Measurements from ENCODE around the gene GABARAPL1.
"Not testable (repeated sequence)": the region's sequence is repeated elsewhere in the genome, so short reads cannot be mapped to it uniquely, and the experiment has no call there.

Gene GABARAPL1

DNA sequence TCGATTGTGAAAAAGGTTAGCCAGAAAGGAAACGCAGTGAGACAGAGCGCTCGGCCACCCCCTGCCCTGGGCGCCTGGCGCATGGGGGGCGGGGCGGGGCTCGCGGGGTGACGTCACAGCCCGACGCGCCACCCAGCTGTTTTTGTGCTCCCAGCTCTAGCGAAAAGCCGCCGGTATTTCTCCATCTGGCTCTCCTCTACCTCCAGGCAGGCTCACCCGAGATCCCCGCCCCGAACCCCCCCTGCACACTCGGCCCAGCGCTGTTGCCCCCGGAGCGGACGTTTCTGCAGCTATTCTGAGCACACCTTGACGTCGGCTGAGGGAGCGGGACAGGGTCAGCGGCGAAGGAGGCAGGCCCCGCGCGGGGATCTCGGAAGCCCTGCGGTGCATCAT lies at the start of gene GABARAPL1:
TSS of gene GABARAPL1 (plus strand) at position 139 of the 393 bp plus-strand sequence. CDS start at position 392, 253 bp downstream.
- DNase-seq: peak; percentile 79

DNA sequence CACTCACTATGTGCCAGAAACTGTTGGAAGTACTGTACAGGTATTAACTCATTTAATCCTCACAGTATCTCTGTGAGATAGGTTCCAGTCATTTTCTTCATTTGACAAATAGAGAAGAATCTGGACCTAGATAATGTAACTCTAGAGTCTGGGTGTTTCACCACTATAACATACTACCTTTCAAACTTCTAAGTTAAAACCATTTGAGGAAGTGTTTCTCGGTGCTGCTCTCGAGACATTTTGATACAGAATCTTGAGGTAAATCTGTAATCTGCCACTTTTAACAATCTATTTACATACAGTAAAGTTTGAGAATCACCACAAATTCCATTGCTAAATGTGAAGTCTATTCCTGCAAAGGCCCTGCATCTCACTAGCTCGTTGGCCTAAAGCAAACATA lies 49.6 kb upstream of the GABARAPL1 start:
- peak; percentile 25 for DNase-seq

DNA sequence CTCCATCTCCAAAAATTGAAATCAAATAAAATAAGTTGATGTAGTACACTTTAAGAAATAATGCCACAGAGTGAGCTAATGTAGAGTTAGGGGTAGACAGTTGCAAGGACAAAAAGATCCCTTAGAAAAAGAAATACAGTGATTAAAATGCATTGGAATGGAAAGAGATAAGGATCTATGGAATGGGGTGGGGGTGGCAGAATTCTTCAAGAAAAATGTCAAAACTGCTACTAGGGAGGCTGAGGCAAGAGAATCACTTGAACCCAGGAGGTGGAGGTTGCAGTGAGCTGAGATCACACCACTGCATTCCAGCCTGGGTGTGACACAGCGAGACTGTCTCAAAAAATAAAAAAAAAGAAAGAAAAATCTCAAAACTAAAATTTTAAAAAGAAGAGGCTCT lies 47.3 kb upstream of the GABARAPL1 start:
- no peak for DNase-seq

DNA sequence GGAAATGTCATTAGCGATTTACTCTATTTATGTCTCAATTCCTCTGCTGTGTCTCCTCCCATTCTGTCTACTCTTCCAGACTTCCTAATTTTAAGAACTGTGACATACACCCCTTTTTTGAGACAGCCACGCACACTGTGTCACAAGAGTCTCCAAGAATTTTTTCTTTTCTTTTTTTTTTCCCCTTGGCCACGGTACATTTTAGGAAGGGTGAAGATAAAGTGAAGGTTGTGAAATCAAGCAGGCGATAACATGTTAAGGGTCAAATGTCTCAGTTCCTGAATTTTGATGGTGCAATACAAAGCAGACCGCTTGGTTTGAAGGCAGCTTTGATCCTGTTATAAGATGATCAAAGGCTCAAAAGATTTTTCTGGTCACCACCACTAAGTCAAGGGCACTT lies 45.1 kb upstream of the GABARAPL1 start:
- DNase-seq: peak; percentile 69

DNA sequence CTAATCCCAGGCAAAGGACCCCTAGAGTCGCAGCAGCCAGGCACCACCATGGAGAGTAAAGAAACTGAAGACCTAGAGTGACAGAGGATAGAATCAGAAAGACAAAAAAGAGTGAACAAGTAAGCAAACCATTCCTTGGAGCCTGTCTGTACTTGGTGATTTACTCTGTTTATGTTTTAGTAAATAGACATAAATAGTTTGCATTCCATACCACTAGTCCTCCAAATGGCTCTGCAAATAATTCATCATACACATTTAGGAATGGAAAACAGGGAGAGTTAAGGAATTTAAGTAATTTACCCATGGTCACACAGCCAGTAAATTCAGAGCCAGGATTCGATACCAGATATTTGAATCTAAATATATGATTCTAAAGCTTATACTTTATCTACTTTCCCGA lies 43.6 kb upstream of the GABARAPL1 start:
- no peak for DNase-seq

DNA sequence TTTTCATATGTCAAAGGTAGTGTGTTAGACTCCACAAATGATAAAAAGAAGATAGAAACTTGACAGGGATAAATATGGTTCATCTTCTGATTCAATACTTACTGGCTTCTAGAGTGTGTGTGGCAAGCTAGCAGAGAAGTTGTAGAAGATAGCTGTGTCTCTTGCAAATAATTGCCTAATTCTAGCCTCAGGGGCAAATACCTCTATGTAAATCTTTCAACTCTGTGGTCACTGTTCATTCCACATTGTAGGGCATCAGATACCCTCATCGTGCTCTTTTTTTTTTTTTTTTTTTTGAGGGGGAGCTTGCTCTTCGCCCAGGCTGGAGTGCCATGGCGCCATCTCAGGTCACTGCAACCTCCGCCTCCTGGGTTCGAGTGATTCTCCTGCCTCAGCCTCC lies 42.5 kb upstream of the GABARAPL1 start:
- DNase-seq: no peak

DNA sequence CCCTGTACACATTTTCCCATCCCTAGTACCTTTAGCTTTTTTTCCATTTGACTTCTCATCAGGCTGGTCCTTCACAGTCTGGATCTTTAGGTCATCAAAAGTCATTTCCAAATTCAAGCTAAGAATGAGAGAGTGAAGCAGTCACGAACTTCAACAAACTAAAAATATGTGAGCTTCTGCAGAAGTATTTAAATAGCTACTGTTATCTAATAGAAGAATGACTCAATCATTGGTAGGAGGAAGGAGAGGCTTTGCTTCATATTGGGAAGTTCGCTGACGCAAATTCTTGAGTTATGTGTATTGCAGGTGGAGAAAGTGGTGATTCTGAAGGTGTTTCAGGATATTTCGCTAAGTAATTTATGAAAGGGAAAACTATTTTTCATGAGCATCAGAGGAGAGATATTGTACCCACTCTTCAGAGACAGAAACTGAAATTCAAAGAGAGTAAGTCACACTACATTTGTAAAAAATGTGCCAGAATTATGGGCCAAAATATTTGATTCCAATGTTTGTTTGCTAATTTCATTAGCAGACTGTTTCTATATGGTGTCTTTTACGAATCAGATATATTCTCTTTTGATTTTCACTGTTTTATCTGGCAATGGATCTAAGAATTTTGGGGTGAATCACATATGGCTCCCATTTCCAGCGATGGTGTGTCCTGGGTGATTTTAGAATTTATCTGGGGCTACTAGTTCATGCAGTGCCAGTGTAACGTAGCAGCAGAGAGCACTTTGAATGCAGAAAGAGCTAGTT lies 40.5 kb upstream of the GABARAPL1 start, which contains the start of gene OLR1:
TSS of gene OLR1 (minus strand) at position 160 of the 756 bp plus-strand sequence. CDS start at position 105, 55 bp downstream.
- DNase-seq: no peak

DNA sequence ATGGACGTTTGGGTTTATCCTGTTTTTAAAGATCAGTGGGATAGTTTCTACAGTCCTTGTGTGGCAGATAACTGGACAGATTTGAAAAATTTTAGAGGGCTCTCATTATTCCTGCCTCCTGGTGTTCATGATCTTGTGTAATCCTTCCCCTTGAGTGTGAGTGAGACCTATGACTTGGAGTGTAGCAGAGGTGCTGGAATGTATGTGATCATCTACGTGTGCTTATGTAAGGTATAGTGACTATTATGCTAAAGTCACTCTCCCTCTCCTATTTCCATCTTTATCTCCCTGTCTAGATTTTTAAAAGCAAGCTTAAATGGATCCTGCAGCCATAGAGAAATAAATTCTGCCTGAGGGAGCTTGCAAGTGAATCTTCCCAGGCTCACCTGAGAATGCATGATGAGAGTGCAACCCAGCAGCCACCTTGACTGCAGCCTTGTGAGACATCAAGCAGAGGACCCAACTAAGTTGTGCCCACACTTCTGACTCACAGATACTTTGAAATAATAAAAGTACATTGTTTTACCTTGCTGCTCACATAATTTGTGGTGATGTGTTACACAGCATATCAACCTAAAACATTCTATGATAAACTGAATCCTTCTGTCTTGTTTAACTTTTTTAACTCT lies 37.6 kb upstream of the GABARAPL1 start:
- DNase-seq: no peak

DNA sequence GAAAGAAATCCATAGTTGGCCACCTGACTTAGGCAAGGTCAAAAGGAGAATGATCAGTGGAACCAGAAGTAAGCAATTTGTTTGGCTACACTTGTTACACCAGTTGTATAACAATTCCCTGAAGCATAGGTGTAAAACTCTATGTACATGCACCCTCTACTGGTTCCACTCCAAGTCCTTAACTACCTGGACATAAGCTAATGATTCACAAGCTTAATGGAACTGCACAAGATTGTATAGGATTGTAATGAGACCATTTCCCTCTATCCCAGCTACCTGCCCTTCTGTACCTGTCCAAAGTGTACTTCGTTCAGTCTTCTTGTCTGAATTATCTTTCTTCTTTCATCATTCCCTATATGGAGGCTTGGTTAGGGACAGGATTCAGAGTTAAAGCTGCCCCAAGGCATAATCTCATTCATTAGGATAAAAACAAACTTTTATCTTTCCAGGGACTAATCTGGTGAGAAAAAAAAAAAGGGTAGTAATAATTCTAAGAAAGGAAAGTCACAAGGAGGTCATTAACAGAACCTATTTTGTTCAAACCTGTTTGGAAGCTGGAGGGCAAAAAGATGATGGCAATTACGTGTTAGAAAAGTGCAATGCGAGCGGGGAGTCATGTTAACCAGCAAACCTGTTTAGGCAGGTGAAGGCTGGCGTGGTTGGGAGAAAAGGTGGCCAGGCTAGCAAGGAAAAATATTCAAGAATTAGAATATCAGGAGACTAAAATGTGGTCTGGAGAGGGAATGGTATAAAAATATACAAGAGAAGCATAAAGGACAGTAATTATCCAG lies 36.6 kb upstream of the GABARAPL1 start:
- no peak for DNase-seq

DNA sequence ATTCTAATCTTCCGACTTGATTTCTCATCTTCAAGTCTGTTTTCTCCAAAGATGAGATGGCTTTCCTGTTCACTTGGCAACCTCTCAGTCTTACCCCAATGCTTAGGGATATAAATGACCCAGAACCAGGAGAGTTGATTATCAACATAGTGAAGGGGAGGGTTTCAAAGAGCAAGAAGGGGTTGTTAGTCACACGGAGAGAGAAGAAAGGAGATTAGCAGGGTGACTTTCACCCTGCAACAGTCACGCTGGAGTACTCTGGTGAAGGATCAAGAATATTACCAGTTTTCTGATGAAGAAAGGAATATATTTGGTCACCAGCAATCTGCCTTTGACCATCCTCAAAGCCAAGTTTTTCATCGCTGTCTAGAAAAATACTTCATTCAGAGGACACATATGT lies 33.9 kb upstream of the GABARAPL1 start, which contains the start of gene TMEM52B:
TSS of gene TMEM52B (plus strand) at position 212 of the 400 bp plus-strand sequence. CDS start 543 bp downstream, outside the sequence.
- DNase-seq: no peak

DNA sequence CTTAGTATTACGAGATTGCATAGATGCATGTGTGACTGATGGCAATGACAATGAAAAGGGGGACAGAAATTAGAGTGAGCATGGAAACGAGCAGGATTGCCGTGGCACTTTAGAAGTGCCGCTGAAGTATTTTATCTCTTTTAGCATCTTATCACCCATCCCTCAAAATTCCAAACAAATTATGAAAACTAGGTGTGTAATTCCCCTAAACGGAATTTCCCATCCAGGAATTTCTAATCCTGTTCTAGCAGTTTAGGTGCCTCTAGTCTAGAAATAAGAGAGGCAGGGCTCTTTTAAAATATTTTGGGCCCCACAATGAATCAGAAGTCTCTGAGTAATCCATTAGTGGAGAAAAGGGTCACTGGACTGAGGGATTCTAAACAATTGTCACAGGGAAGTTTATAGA lies 32.9 kb upstream of the GABARAPL1 start:
- DNase-seq: no peak

DNA sequence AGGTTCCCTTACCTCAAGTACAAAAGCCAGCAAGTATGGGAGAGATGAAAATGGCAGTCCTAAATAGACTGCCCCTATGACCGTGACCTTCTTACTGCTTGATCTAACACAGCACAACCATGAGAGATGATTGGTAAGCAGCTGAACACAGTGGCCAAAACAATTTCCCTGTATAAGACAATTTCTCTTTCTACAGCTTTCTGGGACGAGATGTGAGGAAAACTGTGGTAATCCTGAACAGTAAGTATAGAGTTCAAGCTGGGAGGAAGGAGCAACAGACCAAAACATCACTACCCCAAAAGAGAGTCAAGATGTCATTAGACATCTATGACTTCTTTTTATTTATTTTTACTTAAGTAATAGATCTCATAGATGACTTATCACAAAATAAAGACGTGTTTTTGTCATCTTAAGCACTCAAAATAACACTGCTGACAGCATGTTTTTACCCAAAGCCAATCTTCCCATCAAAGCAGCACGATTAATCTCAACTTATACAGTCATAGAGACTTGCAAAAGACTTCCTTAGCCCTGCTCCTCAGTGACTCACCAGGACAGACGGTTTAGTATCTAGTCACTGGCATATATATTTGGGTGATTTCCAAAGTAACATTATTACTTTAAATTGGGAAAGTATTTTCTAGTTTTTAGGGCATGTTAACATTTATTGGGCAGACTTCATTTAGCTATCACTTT lies 30.2 kb upstream of the GABARAPL1 start:
- DNase-seq: no peak

DNA sequence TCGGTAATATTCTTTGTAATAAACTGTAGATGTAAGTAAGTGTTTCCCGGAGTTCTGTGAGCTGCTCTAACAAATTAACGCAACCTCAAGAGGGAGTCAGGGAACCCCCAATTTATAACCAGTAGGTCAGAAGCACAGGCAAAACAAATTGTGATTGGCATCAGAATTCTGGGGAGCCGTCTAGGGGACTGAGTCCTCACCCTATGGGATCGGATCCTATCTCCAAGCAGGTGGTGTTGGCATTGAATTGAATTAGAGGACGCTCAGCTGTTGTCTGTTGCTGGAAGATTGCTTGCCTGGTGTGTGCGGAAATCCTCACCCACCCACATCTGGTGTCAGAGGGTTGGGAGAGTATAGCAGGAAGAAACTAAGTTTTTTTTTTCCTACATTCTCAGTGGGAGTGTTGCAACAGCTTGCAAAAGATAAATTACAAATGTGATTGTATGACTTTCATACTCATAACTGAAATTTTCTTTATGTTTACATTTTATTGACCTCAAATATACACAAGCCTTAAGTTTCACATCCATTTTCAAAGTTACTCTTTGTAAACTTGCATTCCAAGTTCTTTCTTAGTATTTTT lies 28.3 kb upstream of the GABARAPL1 start:
- no peak for DNase-seq

DNA sequence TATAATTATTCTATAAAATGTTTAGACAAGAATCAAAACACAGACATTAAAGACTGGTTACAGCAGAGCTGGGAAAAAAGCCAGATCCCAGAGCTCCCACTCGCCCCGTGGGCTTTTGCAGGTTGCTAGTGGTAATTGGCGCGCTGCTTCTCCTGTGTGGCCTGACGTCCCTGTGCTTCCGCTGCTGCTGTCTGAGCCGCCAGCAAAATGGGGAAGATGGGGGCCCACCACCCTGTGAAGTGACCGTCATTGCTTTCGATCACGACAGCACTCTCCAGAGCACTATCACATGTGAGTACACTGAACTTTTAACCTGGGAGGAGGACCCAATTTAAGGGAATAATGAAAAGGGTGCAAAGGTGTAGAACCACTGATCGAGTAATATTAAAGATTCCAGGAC lies 26.4 kb upstream of the GABARAPL1 start:
- no peak for DNase-seq

DNA sequence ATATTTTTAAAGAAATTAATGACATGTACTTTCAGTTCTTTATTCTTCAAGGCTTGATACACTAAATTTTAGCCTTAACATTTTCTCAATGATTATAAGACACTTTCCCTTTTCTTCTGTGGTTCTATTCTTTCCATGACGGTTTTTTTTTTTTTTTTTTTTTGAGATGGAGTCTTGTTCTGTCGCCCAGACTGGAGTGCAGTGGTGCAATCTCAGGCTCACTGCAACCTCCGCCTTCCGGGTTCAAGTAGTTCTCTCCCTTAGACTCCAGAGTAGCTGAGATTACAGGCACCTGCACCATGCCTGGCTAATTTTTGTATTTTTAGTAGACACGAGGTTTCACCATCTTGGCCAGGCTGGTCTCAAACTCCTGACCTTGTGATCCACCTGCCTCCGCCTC lies 25.7 kb upstream of the GABARAPL1 start:
- not testable (repeated sequence) for DNase-seq

DNA sequence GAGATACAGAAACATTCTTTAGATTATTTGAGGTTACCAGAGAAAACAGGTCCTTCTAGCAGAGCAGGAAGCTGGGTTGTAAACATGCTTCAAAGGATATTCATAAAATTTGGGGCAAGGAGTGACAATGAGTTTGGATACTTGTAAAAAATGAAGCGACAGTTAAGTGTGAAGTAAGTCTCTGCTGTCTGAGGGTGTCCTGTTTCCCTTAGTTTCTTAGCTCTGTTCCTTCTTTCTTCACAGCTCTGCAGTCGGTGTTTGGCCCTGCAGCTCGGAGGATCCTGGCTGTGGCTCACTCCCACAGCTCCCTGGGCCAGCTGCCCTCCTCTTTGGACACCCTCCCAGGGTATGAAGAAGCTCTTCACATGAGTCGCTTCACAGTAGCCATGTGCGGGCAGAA lies 23.0 kb upstream of the GABARAPL1 start:
- DNase-seq: no peak

DNA sequence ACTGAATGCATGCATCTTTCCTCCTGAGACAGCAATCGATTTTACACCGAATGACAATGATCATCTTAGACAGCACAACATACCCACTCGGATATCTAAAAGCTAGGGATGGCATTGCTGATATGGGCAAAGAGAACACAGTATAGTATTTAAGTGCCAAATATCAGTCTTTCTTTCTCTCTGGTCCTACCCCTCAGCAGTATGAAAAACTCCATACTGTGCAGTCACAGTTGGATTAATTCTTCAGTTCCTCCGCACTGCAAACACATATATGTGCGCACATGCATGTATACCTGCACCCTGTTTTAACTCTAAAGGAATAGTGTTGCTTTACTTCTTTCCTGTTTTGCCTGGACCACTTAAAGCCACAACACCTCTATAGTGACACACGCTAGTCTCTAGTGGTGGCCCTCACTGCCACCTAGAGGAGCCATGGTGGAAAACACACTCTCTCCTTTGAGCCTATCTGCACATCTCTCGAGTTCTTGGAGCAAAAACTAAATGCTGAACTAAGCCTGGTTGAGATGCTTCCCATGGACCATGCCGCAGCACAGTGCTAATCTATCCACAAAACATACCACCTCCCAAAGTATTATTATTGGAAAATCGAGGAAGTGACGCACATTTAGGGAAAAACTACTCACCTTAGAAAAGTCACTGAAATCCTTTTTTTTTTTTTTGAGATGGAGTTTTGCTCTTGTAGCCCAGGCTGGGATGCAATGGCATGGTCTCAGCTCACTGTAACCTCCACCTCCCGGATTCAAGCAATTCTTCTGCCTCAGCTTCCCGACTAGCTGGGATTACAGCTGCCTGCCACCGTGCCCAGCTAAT lies 21.9 kb upstream of the GABARAPL1 start:
- peak; percentile 81 for DNase-seq

DNA sequence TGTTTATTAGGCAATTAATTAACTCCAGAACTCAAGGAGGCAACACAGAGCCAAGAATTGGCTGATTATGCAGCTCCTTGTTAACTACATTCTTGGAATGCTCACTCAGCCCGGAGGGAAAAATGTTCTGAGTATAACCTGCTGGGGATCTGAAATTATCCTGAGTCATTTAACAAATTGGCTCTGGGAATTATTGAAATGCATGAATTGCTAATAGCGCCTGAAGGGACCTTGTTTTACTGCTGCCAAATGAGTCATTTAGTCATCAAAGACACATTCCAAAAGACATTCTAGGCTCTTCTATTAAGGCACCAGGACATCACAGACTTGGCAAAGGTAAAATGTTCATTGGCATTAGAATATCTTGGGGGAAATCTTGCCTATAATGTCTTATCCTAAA lies 20.8 kb upstream of the GABARAPL1 start:
- no peak for DNase-seq

DNA sequence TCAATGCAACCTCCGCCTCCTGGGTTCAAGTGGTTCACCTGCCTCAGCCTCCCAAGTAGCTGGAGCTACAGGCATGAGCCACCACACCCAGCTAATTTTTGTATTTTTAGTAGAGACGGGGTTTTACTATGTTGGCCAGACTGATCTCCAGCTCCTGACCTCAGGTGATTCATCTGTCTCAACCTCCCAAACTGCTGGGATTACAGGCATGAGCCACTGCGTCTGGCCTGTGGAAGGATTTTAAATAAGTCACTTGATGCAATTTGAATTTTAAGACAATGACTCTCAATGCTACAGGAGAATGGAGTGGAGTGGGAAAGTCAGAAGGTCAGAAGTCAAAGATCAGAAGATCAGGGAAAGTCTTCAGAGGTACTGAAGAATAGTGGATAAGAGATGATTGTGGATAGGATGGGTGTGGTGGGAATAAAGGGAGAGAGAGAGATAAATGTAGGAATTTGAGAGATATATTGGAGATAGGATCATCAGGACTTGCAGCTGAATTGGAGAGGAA lies 18.5 kb upstream of the GABARAPL1 start:
- no peak for DNase-seq

DNA sequence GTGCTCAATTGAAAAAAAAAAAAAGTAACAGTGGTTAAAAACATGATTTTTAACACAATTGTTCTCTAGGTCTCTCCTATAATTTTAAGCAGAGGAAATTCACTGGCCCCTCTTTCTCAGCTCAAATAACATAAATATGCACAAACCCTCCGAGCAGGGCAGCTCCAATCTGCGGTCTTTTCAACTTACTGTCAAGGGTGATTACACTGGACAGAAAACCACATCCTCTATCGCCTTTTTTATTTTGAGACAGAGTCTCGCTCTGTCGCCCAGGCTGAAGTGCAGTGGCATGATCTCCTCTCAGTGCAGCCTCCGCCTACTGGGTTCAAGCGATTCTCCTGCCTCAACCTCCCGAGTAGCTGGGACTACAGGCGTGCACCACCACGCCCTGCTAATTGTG lies 16.5 kb upstream of the GABARAPL1 start:
- peak; percentile 82 for DNase-seq

DNA sequence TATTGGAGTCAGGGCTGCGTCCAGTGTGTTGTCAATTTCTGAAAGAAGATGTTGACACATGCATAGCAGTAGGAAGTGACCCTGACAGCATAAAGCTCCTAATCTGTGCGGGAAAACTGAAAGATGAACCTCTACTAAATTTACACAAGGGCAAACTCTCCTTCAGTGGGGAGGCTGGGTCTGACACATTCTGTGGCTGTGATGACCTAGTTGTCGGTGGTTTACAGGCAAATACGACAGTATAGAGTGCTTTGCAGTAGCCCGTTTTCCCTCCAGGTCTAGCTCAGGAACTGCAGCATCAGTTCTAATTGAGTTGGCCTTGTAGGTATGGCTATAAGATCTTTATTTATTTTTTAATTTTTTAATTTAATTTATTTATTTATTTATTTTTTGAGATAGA lies 14.8 kb upstream of the GABARAPL1 start:
- no peak for DNase-seq
